NCI-H510A (cell line): Measurements from ENCODE around the gene GDNF.
"Not testable (repeated sequence)": the region's sequence is repeated elsewhere in the genome, so short reads cannot be mapped to it uniquely, and the experiment has no call there.

Experiments
- DNase-seq: peaks from one replicate; lab custom pipeline; 2025; lab: John Stamatoyannopoulos, UW

Gene GDNF

DNA sequence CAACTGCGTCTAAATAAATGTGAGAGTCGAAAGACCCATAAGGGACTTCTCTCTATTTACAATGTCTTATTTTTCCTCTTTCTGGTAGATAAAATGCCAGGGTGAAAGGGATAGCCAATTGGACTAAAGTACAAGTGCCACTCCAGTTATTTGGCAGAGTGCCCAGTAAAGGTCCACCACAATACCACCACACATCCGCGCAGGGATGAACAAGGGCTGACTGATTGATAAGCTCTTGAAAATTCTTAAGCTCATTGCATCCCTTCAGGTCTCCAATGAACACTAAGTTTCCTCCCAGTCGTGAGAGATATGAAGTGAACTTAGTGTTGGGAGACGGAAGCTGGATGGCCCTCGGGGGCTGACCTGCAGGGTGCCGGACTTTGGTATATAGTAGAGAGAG, 58.4 kb downstream of the GDNF start:
- DNase-seq = not testable (repeated sequence)

DNA sequence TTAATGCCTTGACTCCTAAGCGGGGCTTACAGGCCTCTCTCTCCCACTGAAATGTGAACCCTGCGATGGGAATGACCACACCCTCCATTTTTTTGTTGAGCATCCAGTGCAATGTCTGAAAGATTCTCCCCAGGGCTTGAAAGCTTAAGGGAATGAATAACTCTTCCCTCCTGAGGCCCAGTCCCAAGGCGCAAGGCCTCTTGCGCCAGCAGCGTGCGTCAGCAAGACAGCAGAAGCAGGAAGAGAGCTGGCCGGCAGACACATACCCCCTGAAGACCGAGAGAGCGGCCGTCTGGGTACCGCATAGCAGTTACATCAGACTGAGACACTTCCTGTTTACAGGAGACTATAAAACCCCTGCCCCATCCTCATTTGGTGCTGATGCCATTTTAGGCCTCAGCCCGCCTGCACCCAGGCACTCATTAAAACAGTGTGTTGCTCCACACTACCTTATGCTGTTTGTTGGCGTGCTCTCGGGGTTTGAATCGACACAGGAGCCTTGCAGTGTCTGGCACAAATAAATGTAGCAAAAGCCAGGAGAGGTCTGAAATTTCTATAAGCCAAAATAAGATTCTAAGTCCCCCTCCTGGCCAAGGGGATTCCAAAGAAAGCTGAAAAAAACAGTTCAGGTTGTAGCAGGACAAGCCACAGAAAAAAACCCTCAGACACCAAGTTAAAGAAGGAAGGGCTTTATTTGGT, 62.3 kb downstream of the GDNF start:
- DNase-seq = no peak

DNA sequence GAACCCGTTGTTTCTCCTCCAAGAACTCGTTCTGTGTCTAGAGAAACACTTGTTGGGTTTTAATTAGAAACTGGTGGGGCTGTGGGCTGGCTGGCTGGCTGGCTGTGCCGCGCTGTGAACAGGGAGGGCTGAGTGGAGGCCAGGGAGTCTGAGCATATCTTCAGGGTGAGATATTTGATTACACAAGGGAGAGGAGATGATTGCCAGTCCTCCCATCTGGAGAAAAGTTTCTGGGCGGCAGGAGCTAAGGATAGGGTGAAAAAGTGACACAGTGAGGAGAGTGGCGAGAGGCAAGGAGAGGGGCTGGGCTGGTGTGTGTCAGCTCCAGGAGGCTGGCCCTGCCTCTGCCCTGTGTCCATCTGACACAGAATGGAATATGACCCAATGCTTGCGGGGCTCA, 63.0 kb downstream of the GDNF start:
- no peak for DNase-seq

DNA sequence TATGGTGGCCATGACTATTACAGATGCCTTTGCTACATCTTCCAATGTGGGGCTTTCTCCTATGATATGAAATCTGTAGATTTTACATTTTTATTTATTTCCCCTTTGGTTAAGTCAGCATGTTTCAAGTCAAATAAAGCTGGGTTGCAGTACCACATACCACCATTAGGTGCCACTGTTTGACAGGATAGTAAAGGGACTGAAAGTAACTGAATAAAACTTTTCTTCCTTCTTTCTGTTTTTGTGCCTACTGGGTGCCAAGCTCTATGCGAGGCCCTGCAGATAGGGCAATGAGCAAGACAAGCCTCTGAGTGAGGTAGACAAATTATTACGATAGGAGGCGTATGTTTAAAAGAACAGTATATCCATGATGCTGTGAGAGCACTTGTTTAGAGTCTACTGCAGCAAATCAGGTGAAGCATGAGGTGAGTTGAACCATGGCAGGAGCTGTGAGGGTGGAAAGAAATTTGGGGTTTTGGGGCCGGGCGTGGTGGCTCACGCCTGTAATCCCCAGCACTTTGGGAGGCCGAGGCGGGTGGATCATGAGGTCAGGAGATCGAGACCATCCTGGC, 64.8 kb downstream of the GDNF start:
- no peak for DNase-seq

DNA sequence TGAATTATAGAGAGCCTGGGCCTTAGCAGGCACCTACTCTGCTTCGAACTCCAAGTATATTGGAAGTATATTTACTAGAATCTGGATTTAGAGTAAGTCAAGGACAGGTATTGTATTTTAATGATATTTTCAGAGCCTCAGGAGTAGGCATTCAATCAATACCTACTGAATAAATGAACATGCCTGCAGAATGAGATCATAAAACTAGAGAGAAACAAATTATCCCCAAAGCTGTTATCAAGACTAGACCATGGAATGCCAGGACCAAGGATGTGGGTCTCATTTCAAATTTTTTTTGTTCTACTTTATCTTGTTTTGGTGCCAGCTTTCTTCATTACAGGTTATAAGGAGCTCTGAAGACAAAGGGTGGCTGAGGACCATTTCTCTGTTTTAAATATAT, 66.0 kb downstream of the GDNF start:
- no peak for DNase-seq

DNA sequence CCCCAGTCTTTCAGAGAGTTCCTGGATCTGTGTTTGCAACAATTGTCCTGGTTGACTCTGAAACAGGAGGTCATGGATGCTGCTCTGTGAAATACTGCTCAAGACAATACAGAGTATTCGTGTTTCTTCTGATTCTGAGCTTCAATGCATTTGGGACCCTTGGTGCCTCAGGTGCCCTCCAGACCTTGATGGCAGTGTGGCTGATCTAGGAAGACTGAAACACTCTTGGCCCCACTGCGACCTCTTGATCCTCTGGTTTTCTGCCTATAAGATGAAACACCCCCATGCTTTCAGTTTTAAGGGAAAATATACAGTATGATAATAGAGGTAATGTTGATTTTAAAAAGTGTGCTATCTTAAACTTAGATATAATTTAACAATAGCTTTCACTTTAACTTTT, 67.6 kb downstream of the GDNF start:
- no peak for DNase-seq

DNA sequence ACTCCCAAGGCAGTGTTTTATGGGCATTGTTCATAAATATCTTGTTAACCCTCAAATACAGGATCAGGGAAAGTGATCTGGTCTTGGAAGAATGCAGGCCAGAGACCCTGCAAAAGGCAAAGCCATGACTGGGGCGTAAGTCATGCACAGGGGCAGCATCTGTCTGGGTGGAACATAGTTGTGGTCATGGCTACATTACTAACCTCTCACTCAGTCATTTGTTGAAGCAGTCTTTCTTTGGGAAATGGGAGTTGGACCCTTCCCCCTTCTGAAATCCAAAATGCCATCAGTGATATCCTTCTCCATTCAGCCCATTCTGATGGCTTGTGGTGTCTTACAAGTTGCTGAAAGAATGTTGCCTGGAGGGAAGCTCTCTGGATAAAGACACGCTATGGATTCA, 68.1 kb downstream of the GDNF start:
- DNase-seq = no peak

DNA sequence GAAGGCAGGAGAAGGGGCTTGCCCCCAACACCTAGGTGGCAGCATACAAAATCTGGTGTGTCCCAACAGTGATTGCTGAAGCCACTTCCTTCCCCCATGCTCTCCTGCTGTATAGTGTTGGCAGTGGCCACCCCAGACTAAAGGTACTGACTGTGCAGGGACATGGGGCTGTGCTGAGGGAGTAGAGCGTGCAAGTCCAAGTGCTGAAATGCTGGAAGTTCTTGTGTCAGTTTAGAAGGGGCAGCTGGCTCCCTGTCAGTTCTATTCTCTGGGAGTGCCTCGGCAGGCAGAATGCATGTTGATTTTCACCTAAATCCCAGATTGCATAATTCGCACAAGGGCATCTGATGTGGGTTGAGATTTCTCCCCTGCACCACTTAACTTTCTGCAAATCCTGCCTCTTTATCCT, 68.6 kb downstream of the GDNF start:
- no peak for DNase-seq

DNA sequence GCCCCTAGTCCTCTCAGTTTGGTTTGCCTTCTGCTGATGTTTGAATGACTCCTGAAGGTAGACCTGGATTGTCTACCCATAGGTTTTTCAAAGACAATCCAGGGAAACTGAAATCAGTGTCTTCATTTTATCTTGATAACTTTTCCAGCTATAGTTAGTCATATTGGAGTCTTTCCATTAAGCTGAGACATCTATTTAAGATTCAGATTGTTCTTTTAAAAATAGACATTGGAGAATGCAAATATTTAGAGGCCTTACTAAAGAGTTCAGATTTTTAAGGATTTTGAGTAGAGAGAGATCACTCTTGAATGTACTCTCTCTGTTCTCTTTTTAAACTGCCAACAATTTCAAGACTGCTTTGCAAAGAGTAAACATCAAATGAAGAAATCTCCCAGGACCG, 69.1 kb downstream of the GDNF start:
- DNase-seq = no peak

DNA sequence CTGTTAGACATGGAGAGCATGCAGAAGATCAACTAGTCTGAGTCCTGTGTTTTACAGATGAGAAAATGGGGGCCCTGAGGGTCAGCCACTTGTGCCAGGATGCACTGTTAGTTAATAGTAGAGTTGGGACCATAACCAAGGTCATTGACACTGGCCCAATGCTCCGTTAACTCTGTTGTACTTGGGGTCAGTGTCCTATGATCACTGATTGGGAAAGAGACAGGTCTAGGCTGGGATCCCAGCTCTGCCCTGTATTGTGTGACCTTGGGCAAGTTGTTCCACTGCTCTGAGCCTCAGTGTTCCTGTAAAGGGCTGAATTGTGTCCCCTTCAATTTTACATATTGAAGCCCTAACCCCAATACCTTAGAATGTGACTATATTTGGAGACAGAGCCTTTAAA, 70.0 kb downstream of the GDNF start:
- DNase-seq = no peak

DNA sequence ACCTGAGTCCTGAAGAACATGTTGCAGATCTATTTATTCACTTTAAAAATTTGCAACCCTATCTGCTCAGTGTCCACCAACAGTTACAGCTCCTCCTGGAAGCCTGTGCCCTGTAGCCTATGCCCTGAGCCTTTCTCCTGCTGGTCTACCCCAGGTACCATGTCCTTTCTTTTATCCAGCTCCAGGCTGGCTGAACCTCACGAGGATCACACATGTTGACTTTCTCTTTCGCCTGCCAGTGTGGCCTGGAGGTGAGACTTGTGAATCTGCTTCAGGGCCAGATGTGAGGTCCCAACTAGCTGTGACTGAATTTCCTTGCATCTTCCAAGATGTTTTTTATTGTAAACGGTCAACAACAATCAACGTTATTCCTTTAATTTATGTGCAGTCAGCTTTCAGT, 70.7 kb downstream of the GDNF start:
- no peak for DNase-seq

DNA sequence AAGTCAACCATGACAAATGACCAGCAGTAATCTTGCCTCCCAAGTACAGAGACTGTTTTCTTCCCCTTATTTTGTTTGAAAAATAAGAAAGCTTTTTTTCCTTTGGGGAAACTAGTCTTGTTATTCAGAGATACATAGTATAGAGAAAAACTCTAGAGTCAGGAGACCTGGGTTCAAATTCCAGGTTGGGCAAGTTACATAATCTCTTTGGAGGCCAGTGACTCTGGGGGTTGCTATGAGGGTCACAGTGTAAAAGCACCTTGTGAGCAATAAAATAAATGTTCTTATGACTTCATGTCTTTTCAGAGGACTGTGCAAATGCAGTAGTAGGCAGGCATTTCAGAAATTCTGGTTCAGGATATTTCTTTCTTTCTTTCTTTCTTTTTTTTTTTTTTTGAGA, 71.5 kb downstream of the GDNF start:
- no peak for DNase-seq

DNA sequence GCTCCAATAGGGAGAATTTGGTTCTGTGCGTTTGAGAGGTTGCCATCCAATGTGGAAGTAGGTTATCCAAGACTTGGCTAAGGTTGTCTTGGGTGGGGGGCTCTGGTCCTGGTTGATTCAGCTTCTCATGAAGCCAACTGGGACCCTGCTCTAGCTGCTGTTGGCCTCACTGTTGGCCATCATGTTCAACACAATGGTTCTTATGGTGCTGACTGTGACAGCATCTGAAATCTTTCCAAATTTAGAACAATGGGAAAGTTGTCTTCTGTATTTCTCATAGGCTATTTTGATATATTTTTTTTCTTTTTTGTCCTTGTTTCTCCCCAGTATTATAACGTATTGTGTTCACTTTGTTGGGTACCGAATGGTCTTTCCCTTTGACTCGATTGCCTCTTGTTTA, 71.9 kb downstream of the GDNF start:
- no peak for DNase-seq

DNA sequence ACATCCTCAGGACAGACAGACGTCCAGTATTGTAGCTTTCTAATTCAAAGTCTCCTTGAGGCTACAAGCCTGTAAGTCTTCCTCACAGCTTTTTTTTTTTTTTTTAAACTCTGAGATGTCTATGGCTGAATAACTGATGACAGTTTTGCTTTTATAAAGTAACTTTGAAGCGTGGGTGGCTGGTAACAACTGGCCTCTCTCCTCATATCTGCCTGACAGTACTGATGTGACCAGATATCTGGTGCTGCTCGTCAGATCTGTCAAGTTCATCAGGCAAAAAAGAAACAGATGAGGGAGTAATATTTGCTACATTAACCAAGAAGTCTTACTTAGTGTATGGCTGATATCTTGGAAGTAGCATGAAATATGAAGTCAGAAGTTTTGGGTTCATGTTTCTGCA, 72.6 kb downstream of the GDNF start:
- DNase-seq = no peak
